ENCODE measurements around the gene RPL36AL. TPM values are rescaled to one million over a fixed set of nuclear protein-coding genes. Genes with fewer than 3 reads are reported as not detected.

RPL36AL gene
- total RNA-seq, 3 donors from 2014 or later (not counting 1 experiment from before 2014, with no cell fraction given), result 126 to 166 (median 150) TPM

- intact Hi-C loops (cut with micrococcal nuclease), result no loop called here
- Mint-ChIP-seq H3K27me3 (ENCODE audit: low read depth in 2 of 2) (no peaks in the 10 kb centered on the region), H3K4me3 (no peak overlapping the region), H3K36me3 (peaks cover 12% of the 10 kb centered on the region), H3K4me1 (peaks cover 17 to 24% of the 10 kb centered on the region in 2 donors), H3K27ac (peak overlapping the region in 1 of 2 donors; percentile 31), H3K9me3 (no peaks in the 10 kb centered on the region)
- Histone ChIP-seq H3K27ac (ENCODE audit: low read length) (no peak overlapping the region), H3K4me3 (ENCODE audit: low read length) (no peak overlapping the region), H3K9me3 (ENCODE audit: control insufficient read depth, insufficient read depth, low read length) (no peaks in the 10 kb centered on the region), H3K27me3 (ENCODE audit: control insufficient read depth, insufficient read depth, low read length) (no peaks in the 10 kb centered on the region), H3K36me3 (ENCODE audit: control insufficient read depth, insufficient read depth, low read length) (peaks cover 16% of the 10 kb centered on the region), H3K4me1 (ENCODE audit: control insufficient read depth, insufficient read depth, low read length) (peaks cover 13% of the 10 kb centered on the region)
- WGBS (ENCODE audit: insufficient coverage), result 94% methylated on average over 6 of the region's 6 CpGs
- DNase-seq (no peak), ATAC-seq (no peak)
- TF ChIP-seq, protein P1, sequence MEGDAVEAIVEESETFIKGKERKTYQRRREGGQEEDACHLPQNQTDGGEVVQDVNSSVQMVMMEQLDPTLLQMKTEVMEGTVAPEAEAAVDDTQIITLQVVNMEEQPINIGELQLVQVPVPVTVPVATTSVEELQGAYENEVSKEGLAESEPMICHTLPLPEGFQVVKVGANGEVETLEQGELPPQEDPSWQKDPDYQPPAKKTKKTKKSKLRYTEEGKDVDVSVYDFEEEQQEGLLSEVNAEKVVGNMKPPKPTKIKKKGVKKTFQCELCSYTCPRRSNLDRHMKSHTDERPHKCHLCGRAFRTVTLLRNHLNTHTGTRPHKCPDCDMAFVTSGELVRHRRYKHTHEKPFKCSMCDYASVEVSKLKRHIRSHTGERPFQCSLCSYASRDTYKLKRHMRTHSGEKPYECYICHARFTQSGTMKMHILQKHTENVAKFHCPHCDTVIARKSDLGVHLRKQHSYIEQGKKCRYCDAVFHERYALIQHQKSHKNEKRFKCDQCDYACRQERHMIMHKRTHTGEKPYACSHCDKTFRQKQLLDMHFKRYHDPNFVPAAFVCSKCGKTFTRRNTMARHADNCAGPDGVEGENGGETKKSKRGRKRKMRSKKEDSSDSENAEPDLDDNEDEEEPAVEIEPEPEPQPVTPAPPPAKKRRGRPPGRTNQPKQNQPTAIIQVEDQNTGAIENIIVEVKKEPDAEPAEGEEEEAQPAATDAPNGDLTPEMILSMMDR (IDR thresholded peaks at IDR 0.05), result no peak
These were observed 4.7 kb downstream of the RPL36AL start for GRCh38 chr14:49615776-49616175.

DNA sequence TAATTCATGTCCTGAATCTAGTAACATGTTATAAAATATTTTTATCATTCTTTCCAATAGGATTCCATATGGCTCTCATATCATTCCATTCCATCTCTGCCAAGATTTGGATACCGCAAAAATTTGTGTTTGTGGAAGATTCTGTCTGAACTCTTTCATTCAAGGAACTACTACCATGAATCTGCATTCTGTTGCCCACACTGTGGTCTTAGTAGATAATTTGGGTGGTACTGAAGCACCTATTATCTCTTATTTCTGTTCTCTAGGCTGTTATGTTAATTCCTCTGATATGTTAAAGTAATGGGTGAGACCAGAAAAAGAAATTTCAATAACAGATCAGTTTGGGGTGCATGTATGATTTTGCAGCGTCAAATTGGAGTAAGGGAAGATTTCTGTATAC lies 6.2 kb downstream of the RPL36AL start:
- H3K4me3 ChIP-seq (ENCODE audit: low read length), result no peak overlapping the region
- Mint-ChIP-seq H3K27ac (no peak overlapping the region), H3K27me3 (ENCODE audit: low read depth in 2 of 2) (no peaks in the 10 kb centered on the region), H3K9me3 (no peaks in the 10 kb centered on the region), H3K4me1 (peaks cover 12% of the 10 kb centered on the region in 2 donors), H3K36me3 (peaks cover 12% of the 10 kb centered on the region), H3K4me3 (no peak overlapping the region)
- DNase-seq (no peak), ATAC-seq (no peak)
- peaks cover 6% of the 10 kb centered on the region for H3K4me1 ChIP-seq (ENCODE audit: control insufficient read depth, insufficient read depth, low read length)
- no peaks in the 10 kb centered on the region for H3K9me3 ChIP-seq (ENCODE audit: control insufficient read depth, insufficient read depth, low read length)
- intact Hi-C loops (cut with micrococcal nuclease), result no loop called here
- H3K27ac ChIP-seq (ENCODE audit: low read length), result no peak overlapping the region
- 100% methylated on average over 1 of the region's 2 CpGs for WGBS (ENCODE audit: insufficient coverage)
- H3K36me3 ChIP-seq (ENCODE audit: control insufficient read depth, insufficient read depth, low read length), result peaks cover 16% of the 10 kb centered on the region
- TF ChIP-seq, protein P1 (IDR thresholded peaks at IDR 0.05), result no peak
- no peaks in the 10 kb centered on the region for H3K27me3 ChIP-seq (ENCODE audit: control insufficient read depth, insufficient read depth, low read length)

DNA sequence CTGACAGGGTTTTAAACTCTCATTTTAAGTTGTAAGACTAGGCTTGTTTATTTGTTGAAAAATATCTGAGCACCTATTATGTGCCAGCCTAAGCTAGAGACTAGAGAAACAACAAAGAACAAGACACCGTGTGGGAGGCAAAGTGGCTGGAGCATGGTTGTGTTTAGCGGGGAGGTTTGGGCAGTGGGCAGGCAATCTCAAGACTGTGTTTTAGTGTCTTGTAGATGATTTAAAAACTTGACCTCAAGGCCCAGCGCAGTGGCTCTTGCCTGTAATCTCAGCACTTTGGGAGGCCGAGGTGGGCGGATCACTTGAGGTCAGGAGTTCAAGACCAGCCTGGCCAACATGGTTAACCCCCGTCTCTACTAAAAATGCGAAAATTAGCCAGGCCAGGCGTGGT lies 7.8 kb downstream of the RPL36AL start:
- Histone ChIP-seq H3K4me3 (ENCODE audit: low read length) (no peak overlapping the region), H3K27ac (ENCODE audit: low read length) (no peak overlapping the region), H3K27me3 (ENCODE audit: control insufficient read depth, insufficient read depth, low read length) (no peaks in the 10 kb centered on the region), H3K36me3 (ENCODE audit: control insufficient read depth, insufficient read depth, low read length) (peaks cover 10% of the 10 kb centered on the region), H3K4me1 (ENCODE audit: control insufficient read depth, insufficient read depth, low read length) (peaks cover 1% of the 10 kb centered on the region), H3K9me3 (ENCODE audit: control insufficient read depth, insufficient read depth, low read length) (no peaks in the 10 kb centered on the region)
- no peaks in the 10 kb centered on the region for H3K4me1 Mint-ChIP-seq
- 97% methylated on average over 8 of the region's 8 CpGs for WGBS (ENCODE audit: insufficient coverage)
- H3K27me3 Mint-ChIP-seq (ENCODE audit: low read depth in 2 of 2), result no peaks in the 10 kb centered on the region
- TF ChIP-seq, protein P1 (IDR thresholded peaks at IDR 0.05), result no peak
- DNase-seq (no peak), ATAC-seq (no peak)
- no peak overlapping the region for H3K27ac Mint-ChIP-seq
- H3K4me3 Mint-ChIP-seq, result no peak overlapping the region
- H3K36me3 Mint-ChIP-seq, result no peaks in the 10 kb centered on the region
- intact Hi-C loops (cut with micrococcal nuclease), result no loop called here
- H3K9me3 Mint-ChIP-seq, result no peaks in the 10 kb centered on the region

DNA sequence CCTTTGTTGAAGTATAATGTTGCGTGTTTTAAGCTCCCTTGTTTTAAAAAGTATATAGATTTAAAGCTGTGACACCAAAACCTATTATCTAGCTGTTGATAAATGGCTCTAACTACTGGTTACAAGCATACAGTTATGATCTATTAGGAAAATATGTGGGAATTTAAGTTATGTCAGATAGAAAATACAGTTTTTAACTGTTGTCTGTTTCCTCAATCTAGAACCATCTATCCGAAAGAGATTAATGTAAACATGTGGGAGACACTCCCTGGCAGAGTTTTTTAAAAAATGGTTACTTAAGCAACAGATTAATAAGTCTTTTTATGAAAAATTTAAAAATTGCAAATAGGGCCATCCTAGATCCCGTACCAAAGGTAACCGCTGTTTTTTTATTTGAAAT lies 8.2 kb downstream of the RPL36AL start:
- no peak overlapping the region for H3K27ac Mint-ChIP-seq
- H3K4me3 Mint-ChIP-seq, result no peak overlapping the region
- H3K9me3 ChIP-seq (ENCODE audit: control insufficient read depth, insufficient read depth, low read length), result no peaks in the 10 kb centered on the region
- DNase-seq, result no peak
- no peaks in the 10 kb centered on the region for H3K4me1 ChIP-seq (ENCODE audit: control insufficient read depth, insufficient read depth, low read length)
- WGBS (ENCODE audit: insufficient coverage), result 100% methylated on average over 3 of the region's 4 CpGs
- intact Hi-C loops (cut with micrococcal nuclease), result no loop called here
- peaks cover 10% of the 10 kb centered on the region for H3K36me3 ChIP-seq (ENCODE audit: control insufficient read depth, insufficient read depth, low read length)
- H3K4me1 Mint-ChIP-seq, result no peaks in the 10 kb centered on the region
- TF ChIP-seq, protein P1 (IDR thresholded peaks at IDR 0.05), result no peak
- no peaks in the 10 kb centered on the region for H3K27me3 Mint-ChIP-seq (ENCODE audit: low read depth in 2 of 2)
- H3K9me3 Mint-ChIP-seq, result no peaks in the 10 kb centered on the region
- ATAC-seq, result no peak
- H3K36me3 Mint-ChIP-seq, result no peaks in the 10 kb centered on the region
- H3K4me3 ChIP-seq (ENCODE audit: low read length), result no peak overlapping the region
- H3K27me3 ChIP-seq (ENCODE audit: control insufficient read depth, insufficient read depth, low read length), result no peaks in the 10 kb centered on the region
- no peak overlapping the region for H3K27ac ChIP-seq (ENCODE audit: low read length)
